K562 (cell line): Measurements from ENCODE around the gene RELA. TPM values are rescaled to one million over a fixed set of nuclear protein-coding genes. Genes with fewer than 3 reads are reported as not detected.

ENCODE experiments used
- BACH1 ChIP-seq: fragments of 200-800 bp; sonication (Bioruptor generic); IDR thresholded peaks from 2 replicates; pipeline ENCODE4 v1.6.1; 2016; ENCODE audit warnings: missing genetic modification characterization, missing compliant biosample characterization
- CC2D1A ChIP-seq: fragments of 450-650 bp; IDR thresholded peaks from 2 replicates; pipeline ENCODE4 v1.6.1; 2017; ENCODE audit warnings: mild to moderate bottlenecking
- CXXC5 ChIP-seq: fragments of 250-450 bp; sonication (Bioruptor Pico); IDR thresholded peaks from 2 replicates; pipeline ENCODE4 v1.8.0; 2022; ENCODE audit warnings: inconsistent platforms, mild to moderate bottlenecking, moderate library complexity
- NELFE ChIP-seq: IDR thresholded peaks from 2 replicates; pipeline ENCODE4 v1.6.1; 2011; ENCODE audit warnings: mild to moderate bottlenecking; ENCODE audit not compliant: insufficient read depth, insufficient read length
- NR1H2 ChIP-seq: sonication (generic); formaldehyde crosslinking; IDR thresholded peaks from 2 replicates; pipeline ENCODE4 v1.4.0; 2020; ENCODE audit warnings: mild to moderate bottlenecking, missing genetic modification reagents
- NR4A1 ChIP-seq, 2 experiments: fragments of 250-450 bp in 1 of 2; fragments of 450-650 bp in 1 of 2; sonication (Bioruptor Pico) in 1 of 2; IDR thresholded peaks; 2 replicates each; pipeline versions ENCODE4 v1.4.0 to v1.6.1; 2016 to 2020; ENCODE audit warnings: mild to moderate bottlenecking in 2 of 2, missing compliant biosample characterization in 1 of 2, missing genetic modification characterization in 1 of 2, moderate library complexity in 1 of 2
- POLR3A ChIP-seq: IDR thresholded peaks from 2 replicates; pipeline ENCODE4 v1.6.1; 2011; ENCODE audit warnings: borderline replicate concordance, mild to moderate bottlenecking, moderate library complexity; ENCODE audit not compliant: insufficient read length, insufficient read depth; ENCODE audit errors: extremely low read depth
- RBBP5 ChIP-seq: fragments of 200-600 bp; sonication (generic); IDR thresholded peaks from 2 replicates; pipeline ENCODE4 v1.6.1; 2012; ENCODE audit warnings: borderline replicate concordance, mild to moderate bottlenecking, low read length, control low read depth, inconsistent platforms; ENCODE audit not compliant: insufficient read depth, poor library complexity, severe bottlenecking
- SP1 ChIP-seq: sonication (generic); formaldehyde crosslinking; IDR thresholded peaks from 2 replicates; pipeline ENCODE4 v1.8.1; 2022; ENCODE audit warnings: mild to moderate bottlenecking, missing genetic modification reagents
- ZNF124 ChIP-seq: sonication (generic); formaldehyde crosslinking; IDR thresholded peaks from 2 replicates; pipeline ENCODE4 v1.8.1; 2022; ENCODE audit warnings: missing genetic modification reagents
- ZNF224 ChIP-seq: sonication (generic); formaldehyde crosslinking; IDR thresholded peaks from 2 replicates; pipeline ENCODE4 v1.8.0; 2022; ENCODE audit warnings: mild to moderate bottlenecking, missing genetic modification reagents
- ZNF668 ChIP-seq: fragments of 250-450 bp; sonication (Bioruptor Pico); IDR thresholded peaks from 2 replicates; pipeline ENCODE4 v1.8.0; 2022; ENCODE audit warnings: mild to moderate bottlenecking, inconsistent platforms
- polyA plus RNA-seq, 8 experiments: library from polyadenylated mRNA; depleted of rRNA in 4 of 8; stranded (reverse) in 5 of 8; unstranded in 3 of 8; fragments of >200 nt; fragmentation: Nextera tagmentation in 2 of 8; fragmentation: Illumina TruSeq in 1 of 8; extraction: Ambion mirVana in 2 of 8; extraction: Trizol in 1 of 8; gene quantifications; 2 replicates each; pipeline versions ENCODE4 v1.2.1 to v1.2.3, GENCODE V29; 2011 to 2014; ENCODE audit warnings: inconsistent platforms in 1 of 8, missing spikeins in 1 of 8
- total RNA-seq, 7 experiments: library from RNA; depleted of rRNA in 6 of 7; stranded (reverse); fragments of >200 nt in 6 of 7; fragmentation: Illumina TruSeq in 2 of 7; extraction: Trizol in 2 of 7; gene quantifications; 2 replicates each; pipeline versions ENCODE4 v1.2.1 to v1.2.3, GENCODE V29; 2011 to 2021; ENCODE audit warnings: low replicate concordance in 1 of 7
- TF ChIP-seq, protein P1 (sequence below): fragments of 250-450 bp; sonication (Bioruptor Pico); IDR thresholded peaks from 2 replicates; pipeline ENCODE4 v1.8.0; 2021; ENCODE audit warnings: moderate library complexity, mild to moderate bottlenecking, inconsistent platforms
- TF ChIP-seq, protein P2 (sequence below): fragments of 200-600 bp; sonication (generic); IDR thresholded peaks from one replicate; pipeline ENCODE4 v1.6.1; 2012; ENCODE audit warnings: mild to moderate bottlenecking, low read depth, low read length, inconsistent platforms
- TF ChIP-seq, protein P3 (sequence below): fragments of 250-450 bp; sonication (Bioruptor Pico); IDR thresholded peaks from 2 replicates; pipeline ENCODE4 v1.5.0; 2021

Gene RELA
- total and polyA plus RNA-seq, 9 of the 15 experiments (the other 6 are each of a cell fraction or from before 2014, with no cell fraction given), result 6.0 to 67.4 (median 20.6) TPM

DNA sequence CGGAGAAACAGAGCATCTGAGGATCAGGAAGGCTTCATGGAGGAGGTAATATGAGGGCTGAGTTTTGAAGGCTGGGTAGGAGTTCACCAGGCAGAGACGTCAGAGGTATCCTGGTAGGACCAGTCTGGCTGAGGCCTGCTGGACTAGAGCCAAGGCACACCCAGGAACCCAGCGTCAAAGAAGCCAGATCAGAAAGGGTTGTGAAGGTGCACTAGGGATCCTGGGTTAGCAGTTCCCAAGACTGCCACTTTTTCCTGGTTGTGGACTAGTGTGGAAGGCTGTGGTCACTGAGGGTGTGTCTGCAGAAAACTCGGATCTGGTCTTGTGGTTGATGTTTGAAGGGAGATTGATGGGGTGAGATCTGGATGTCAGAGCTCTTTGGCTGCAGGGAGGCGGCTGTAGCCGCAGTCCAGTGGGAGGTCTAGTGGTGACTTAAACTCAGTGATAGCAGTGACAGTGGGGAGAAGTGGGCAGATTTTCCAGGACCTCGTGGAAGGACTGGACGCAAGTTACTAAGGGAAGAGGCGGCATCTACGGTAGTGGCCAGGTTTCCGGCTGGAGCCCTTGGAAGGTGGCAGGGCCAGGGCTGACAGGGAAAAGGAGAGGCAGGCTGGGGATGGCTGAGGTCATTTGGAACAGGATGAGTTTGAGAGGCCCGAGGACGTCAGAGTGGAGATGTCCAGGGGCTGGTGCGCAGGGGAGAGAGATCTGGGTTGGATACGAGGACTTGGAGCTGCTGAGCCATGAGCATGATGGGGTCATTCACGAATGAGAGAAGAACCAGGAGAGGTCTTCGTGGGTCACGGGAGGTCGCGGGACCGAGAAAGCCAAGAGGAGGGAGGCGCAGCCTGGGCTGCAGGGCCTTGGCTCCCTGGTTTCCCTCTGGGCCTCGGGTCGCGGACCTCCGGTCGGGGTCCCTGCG, 10.9 kb downstream of the RELA start (continued):
- TF ChIP-seq ZNF124 (CRISPR knock-in tag), result no peak
- TF ChIP-seq, protein P1, sequence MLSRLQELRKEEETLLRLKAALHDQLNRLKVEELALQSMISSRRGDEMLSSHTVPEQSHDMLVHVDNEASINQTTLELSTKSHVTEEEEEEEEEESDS, result no peak
- no peak for TF ChIP-seq POLR3A
- no peak for TF ChIP-seq CC2D1A
- no peak for TF ChIP-seq ZNF224
- TF ChIP-seq, protein P2, sequence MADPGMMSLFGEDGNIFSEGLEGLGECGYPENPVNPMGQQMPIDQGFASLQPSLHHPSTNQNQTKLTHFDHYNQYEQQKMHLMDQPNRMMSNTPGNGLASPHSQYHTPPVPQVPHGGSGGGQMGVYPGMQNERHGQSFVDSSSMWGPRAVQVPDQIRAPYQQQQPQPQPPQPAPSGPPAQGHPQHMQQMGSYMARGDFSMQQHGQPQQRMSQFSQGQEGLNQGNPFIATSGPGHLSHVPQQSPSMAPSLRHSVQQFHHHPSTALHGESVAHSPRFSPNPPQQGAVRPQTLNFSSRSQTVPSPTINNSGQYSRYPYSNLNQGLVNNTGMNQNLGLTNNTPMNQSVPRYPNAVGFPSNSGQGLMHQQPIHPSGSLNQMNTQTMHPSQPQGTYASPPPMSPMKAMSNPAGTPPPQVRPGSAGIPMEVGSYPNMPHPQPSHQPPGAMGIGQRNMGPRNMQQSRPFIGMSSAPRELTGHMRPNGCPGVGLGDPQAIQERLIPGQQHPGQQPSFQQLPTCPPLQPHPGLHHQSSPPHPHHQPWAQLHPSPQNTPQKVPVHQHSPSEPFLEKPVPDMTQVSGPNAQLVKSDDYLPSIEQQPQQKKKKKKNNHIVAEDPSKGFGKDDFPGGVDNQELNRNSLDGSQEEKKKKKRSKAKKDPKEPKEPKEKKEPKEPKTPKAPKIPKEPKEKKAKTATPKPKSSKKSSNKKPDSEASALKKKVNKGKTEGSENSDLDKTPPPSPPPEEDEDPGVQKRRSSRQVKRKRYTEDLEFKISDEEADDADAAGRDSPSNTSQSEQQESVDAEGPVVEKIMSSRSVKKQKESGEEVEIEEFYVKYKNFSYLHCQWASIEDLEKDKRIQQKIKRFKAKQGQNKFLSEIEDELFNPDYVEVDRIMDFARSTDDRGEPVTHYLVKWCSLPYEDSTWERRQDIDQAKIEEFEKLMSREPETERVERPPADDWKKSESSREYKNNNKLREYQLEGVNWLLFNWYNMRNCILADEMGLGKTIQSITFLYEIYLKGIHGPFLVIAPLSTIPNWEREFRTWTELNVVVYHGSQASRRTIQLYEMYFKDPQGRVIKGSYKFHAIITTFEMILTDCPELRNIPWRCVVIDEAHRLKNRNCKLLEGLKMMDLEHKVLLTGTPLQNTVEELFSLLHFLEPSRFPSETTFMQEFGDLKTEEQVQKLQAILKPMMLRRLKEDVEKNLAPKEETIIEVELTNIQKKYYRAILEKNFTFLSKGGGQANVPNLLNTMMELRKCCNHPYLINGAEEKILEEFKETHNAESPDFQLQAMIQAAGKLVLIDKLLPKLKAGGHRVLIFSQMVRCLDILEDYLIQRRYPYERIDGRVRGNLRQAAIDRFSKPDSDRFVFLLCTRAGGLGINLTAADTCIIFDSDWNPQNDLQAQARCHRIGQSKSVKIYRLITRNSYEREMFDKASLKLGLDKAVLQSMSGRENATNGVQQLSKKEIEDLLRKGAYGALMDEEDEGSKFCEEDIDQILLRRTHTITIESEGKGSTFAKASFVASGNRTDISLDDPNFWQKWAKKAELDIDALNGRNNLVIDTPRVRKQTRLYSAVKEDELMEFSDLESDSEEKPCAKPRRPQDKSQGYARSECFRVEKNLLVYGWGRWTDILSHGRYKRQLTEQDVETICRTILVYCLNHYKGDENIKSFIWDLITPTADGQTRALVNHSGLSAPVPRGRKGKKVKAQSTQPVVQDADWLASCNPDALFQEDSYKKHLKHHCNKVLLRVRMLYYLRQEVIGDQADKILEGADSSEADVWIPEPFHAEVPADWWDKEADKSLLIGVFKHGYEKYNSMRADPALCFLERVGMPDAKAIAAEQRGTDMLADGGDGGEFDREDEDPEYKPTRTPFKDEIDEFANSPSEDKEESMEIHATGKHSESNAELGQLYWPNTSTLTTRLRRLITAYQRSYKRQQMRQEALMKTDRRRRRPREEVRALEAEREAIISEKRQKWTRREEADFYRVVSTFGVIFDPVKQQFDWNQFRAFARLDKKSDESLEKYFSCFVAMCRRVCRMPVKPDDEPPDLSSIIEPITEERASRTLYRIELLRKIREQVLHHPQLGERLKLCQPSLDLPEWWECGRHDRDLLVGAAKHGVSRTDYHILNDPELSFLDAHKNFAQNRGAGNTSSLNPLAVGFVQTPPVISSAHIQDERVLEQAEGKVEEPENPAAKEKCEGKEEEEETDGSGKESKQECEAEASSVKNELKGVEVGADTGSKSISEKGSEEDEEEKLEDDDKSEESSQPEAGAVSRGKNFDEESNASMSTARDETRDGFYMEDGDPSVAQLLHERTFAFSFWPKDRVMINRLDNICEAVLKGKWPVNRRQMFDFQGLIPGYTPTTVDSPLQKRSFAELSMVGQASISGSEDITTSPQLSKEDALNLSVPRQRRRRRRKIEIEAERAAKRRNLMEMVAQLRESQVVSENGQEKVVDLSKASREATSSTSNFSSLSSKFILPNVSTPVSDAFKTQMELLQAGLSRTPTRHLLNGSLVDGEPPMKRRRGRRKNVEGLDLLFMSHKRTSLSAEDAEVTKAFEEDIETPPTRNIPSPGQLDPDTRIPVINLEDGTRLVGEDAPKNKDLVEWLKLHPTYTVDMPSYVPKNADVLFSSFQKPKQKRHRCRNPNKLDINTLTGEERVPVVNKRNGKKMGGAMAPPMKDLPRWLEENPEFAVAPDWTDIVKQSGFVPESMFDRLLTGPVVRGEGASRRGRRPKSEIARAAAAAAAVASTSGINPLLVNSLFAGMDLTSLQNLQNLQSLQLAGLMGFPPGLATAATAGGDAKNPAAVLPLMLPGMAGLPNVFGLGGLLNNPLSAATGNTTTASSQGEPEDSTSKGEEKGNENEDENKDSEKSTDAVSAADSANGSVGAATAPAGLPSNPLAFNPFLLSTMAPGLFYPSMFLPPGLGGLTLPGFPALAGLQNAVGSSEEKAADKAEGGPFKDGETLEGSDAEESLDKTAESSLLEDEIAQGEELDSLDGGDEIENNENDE, result no peak
- no peak for TF ChIP-seq NR4A1 (CRISPR knock-in tag; IDR thresholded peaks at IDR 0.05)
- TF ChIP-seq NR4A1 (tag; IDR thresholded peaks at IDR 0.05), result no peak
- no peak for TF ChIP-seq NR1H2
- TF ChIP-seq, protein P3, sequence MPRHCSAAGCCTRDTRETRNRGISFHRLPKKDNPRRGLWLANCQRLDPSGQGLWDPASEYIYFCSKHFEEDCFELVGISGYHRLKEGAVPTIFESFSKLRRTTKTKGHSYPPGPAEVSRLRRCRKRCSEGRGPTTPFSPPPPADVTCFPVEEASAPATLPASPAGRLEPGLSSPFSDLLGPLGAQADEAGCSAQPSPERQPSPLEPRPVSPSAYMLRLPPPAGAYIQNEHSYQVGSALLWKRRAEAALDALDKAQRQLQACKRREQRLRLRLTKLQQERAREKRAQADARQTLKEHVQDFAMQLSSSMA (CRISPR knock-in tag), result 0 out of 2 replicates have a peak, but pooled peaks have one; percentile 40
- TF ChIP-seq CXXC5, result no peak
- no peak for TF ChIP-seq BACH1
- TF ChIP-seq SP1 (CRISPR knock-in tag), result 0 out of 2 replicates have a peak, but pooled peaks have one; percentile 38
- no peak for TF ChIP-seq NELFE
- TF ChIP-seq RBBP5, result peak; percentile 56
- no peak for TF ChIP-seq ZNF668 (CRISPR knock-in tag)
